Cortex of kidney (tissue), 1 donor: Measurements from ENCODE around the gene KIF27.
"Not testable (repeated sequence)": the region's sequence is repeated elsewhere in the genome, so short reads cannot be mapped to it uniquely, and the experiment has no call there.

ENCODE experiments used
- DNase-seq: peaks from one replicate; lab custom pipeline; 2025; lab: John Stamatoyannopoulos, UW

Gene KIF27, protein sequence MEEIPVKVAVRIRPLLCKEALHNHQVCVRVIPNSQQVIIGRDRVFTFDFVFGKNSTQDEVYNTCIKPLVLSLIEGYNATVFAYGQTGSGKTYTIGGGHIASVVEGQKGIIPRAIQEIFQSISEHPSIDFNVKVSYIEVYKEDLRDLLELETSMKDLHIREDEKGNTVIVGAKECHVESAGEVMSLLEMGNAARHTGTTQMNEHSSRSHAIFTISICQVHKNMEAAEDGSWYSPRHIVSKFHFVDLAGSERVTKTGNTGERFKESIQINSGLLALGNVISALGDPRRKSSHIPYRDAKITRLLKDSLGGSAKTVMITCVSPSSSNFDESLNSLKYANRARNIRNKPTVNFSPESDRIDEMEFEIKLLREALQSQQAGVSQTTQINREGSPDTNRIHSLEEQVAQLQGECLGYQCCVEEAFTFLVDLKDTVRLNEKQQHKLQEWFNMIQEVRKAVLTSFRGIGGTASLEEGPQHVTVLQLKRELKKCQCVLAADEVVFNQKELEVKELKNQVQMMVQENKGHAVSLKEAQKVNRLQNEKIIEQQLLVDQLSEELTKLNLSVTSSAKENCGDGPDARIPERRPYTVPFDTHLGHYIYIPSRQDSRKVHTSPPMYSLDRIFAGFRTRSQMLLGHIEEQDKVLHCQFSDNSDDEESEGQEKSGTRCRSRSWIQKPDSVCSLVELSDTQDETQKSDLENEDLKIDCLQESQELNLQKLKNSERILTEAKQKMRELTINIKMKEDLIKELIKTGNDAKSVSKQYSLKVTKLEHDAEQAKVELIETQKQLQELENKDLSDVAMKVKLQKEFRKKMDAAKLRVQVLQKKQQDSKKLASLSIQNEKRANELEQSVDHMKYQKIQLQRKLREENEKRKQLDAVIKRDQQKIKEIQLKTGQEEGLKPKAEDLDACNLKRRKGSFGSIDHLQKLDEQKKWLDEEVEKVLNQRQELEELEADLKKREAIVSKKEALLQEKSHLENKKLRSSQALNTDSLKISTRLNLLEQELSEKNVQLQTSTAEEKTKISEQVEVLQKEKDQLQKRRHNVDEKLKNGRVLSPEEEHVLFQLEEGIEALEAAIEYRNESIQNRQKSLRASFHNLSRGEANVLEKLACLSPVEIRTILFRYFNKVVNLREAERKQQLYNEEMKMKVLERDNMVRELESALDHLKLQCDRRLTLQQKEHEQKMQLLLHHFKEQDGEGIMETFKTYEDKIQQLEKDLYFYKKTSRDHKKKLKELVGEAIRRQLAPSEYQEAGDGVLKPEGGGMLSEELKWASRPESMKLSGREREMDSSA (N-terminal part only)

DNA sequence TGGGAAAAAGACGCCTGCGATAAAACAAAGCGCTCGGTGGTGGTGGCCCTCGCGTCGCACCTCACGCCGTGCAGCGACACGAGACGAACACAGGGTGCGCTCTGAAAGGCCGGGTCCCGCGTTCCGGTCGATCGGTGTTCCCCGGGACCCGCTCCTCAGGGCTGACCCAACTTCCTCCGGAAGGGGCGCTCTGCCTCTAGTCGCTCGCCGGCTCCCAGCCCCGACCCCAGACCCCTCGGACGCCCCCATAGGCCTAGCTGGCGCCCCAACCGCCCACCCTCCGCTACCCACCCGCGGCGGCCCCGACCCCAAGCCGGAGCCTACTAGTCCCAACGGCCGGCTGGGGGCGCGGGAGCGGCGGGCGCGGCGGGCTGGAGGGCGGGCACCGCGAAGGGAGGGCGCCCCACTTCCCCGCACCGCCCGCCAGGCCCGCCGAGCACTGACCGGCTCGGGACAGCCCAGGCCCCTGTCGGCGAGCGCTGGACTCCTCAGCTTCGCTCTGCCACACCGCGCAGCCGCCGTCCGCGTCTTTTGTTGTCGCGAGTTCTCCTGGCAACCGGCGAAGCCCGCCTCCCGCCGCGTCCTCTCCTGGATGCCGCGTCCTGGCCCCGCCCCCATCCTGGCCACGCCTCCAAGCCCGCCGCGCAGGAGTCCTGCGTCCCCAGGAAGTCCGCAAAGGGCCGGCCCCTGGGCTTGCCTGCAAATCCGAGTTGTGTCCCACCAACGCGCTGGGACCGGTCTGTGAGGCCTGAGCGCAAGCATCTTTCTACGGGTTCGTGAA lies at the start of gene KIF27:
Gene KIF27 (minus strand): TSS at position 506 of the 781 bp plus-strand sequence. CDS start 5,841 bp downstream, outside the sequence.
- DNase-seq = peak; percentile 63

DNA sequence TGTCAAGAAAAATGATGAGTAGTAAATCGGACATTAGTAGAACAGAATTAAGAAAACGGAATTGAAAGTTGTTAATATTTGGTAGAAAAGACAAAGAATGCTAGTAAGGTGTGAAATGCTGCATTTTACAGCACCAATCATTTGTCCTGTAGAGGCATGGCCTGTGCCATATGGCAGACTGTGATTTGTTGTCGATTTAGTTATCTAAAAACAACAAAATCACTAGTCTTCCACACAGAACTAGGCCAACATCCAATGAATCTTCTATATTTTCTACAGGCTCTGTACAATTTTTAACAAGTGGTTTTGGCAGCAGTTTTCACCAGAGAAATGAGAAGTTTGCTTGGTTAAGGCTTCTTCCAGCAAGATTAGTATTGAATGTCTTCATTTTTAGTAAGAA lies 48.4 kb upstream of the KIF27 start:
- DNase-seq = no peak

DNA sequence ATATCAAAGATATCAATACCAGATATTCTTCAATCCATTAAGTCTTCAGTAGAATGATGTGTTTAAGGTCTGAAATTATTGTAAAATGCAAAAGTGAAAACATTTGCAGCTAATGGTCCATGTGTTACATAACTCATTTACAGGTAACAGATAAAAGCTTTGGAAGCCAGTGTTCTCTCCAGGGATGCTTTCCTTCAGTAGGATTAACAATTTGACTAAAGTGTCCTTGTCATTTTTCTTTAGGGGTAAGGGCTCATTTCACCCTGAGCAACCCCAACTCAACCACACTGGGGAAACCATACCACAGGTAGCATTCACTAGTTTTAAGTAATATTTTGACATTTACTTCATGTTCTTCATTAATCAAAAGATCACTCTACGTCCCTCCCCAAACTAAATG lies 45.8 kb upstream of the KIF27 start:
- DNase-seq = no peak

DNA sequence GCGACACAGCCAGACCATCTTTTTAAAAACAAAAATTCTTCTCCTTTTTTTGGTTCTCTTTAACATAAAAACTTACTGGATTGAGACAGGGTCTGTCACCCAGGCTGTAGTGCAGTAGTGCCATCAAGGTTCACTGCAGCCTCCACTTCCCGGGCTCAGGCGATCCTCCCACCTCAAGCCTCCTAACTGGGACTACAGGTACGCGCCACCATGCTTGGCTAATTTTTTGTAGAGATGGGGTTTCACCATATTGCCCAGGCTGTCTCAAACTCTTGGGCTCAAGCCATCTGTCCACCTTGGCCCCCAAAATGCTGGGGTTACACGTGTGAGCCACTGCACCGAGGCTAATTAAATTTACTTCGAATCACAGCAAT lies 45.0 kb upstream of the KIF27 start:
- no peak for DNase-seq

DNA sequence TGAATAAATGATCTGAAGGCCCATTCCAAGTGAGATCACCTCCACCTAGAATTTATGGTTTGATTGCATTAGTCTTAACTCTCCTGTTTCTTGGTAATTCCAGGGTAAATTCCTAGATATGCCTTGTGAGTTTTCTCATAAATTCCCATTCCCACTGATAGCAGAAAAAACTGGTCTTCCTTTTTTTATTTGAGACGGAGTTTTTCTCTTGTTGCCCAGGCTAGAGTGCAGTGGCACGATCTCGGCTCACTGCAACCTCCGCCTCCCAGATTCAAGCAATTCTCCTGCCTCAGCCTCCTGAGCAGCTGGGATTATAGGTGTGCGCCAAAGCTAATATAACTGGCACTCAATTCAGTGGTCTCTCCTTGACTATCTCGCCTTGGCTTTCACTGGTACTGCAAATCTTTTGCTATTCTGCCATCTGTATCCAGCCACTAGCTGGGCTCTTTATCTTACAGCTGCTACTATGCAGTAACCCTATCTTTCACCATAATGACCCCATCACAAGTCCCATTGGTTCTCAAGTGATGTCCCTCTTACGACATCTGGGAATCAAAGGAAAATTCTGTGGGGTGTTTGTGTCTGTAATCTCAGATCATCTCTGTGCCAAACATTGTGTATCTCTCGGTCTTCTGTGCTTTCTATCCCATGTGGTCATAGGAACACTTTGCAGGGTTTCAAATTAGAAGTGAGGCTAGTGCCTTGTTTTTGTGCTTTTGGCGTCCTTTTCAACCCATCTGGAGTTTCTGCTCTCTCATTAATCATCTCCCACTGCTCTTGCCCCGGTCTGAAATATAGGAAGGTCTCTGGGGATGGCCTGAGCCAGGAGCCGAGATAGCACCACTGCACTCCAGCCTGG lies 44.3 kb upstream of the KIF27 start:
- DNase-seq = no peak

DNA sequence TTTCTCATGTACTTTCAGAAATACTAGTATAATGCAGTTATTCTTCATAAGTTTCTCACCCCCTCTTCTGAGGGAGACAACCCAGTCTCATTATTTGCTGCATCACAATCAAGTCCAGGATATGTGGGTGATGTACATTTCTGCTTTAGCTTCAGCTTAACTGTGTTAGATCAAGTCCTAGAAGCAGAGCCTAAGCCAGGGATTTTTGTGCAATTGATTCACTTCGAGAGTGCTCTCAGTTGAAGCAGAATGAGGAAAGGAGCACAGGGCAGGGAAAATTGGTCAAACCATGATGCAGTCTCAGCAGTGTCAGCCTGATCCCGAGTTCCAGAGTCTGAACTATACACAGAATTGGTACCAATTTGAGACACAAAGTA lies 43.7 kb upstream of the KIF27 start:
- no peak for DNase-seq

DNA sequence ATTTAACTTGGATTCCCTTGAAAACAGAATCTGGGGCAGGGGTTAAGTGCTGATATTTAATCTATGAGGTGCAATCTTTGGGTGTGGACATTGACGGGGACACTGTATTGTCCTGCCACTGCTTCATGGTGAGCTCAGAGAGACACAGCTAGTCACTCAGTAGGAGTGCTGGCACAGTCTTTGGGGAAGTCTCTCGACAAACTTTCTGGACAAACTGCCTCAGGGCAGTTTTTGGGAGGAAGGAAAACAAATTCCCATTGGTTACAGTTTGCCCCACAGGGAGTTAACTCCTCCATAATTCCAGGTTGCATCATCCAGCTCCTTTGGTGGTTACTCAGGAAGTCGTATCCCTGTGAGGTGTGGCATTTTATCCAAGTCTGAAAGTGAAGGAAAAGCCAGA lies 40.9 kb upstream of the KIF27 start:
- DNase-seq = no peak

DNA sequence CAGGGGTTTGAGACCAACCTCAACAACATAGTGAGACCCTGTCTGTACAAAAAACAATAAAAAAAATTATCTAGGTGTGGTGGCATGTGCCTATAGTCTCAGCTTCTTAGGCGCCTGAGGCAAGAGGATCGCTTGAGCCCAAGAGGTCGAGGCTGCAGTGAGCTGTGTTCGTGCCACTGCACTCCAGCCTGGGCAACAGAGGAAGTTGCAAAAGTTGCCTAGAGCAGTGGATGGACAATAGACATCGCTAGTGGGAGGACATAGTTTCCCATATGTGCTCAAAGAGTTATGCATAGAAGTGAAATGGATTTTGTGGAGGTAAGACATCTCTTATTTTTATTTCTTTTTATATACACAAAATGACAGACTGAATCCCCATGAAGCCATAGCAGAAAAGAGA lies 39.8 kb upstream of the KIF27 start:
- DNase-seq = no peak

DNA sequence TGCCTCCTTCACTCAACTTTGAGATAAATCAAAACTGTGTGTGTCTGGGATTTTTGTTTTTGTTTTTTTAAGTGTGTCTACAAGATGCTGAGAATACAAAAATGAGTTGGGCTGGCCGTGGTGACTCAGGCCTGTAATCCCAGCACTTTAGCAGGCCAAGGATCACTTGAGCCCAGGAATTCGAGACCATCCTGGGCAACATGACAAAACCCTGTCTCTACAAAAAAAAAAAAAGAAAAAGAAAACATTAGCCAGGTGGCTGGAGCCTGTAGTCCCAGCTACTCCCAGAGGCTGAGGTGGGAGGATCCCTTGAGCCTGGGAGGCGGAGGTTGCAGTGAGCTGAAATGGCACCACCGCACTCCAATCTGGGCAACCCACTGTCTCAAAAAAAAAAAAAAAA lies 37.8 kb upstream of the KIF27 start:
- DNase-seq = no peak

DNA sequence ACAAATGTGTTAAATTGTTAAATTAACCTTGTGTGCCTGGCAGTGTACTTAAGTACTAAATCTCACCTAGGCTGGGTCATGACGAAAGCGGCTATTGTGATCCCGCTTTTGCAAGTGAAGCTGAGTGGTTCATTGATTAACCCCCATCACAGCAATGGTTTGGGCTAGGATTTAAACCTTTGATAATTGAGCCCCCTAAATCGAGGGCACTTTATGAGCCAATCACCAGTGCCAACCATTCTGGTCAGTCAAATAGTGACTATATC lies 35.9 kb upstream of the KIF27 start:
- DNase-seq = no peak

DNA sequence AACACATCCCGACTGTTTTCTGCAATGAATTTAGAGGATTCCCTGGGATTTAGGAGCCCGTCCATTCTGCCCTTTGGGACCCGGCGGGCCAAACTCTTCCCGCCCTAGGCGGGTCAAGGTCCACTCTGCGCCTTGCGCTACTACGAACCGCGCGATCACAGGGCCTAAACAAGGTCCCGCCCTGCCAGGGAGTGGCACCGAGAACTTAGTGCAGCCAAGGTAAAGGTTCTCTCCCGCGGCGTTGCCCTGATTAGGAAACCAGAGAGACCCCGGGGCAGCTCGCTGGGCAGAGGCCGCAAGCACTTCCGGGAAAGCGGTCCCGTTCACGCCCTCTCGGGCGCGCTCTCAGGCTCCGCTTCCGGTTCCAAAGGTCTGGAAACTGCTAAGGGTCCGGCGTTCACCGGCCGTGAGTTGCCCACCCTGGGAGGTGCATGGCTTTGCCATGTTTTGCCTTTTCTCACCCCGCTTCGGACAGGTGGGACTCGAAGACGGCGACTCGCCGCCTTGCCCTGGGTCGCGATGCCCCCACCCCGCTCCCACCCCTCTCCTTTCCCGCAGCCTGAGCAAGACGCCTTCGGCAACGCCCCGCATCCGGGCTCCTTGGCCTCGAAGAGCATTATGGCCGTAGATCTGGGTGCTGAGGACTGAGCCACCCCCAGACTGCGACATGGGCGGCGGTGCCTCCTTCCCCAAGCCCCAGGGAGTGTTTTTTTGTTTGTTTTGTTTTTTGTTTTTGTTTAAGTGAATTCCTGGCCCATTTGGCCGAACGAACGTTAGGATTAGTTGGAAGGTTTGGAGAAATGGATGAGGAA lies 35.4 kb upstream of the KIF27 start:
- no peak for DNase-seq

DNA sequence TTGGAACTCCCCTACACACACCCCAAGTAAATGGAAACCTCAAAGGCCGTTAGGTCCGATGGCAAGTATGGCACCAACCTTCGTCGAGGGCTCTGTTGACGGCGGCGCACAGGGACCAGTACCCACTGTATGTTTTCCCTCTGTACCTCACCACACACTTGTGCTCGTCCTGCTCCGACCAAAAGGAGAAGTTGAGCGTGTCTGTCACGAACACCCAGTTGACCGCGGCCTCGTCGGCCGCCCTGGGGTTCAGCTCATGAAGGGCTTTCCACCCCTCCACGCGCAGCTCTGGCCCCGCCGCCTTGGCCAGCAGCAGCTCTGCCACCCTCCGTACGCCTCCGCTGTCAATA lies 34.8 kb upstream of the KIF27 start:
- DNase-seq = no peak

DNA sequence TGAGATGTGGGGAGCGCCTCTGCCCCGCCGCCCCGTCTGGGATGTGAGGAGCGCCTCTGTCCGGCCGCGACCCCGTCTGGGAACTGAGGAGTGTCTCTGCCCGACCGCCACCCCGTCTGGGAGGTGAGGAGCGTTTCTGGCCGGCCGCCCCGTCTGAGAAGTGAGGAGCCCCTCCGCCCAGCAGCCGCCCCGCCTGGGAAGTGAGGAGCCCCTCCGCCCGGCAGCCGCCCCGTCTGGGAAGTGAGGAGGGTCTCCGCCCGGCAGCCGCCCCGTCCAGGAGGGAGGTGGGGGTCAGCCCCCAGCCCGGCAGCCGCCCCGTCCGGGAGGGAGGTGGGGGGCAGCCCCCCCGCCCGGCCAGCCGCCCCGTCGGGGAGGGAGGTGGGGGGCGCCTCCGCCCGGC lies 26.9 kb upstream of the KIF27 start:
- DNase-seq = not testable (repeated sequence)

DNA sequence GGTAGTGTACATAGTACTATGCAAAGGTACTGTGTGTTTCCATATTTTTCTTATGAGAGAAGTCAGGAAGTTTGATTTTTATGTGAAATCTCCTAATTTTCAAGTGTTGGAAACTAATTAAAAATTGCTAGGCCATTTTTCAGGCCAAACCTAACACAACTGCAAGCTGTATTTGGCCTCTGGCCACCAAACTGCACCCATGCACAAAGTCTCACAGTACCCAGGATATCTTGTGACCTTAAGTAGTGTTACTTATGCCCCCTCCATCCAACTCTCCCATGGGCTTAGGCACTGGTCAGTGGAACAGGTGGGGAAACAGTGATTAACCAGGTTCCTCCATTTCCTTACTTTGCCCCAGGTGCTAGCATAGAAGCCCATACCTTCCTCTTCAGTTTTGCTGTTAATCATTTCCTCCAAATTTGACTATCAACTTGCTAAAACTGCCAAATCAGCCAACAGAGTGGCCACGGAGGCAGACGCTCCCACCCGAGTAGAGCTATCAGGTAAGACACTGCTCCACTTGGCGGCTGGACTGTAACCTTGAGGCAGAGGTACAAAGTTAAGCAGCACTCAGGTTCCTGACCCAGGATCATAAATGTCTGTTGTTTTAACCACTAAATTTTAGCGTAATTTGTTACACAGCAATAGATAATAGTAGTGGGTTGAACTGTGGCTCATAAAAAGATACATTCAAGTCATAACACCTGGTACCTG lies 19.5 kb upstream of the KIF27 start:
- no peak for DNase-seq

DNA sequence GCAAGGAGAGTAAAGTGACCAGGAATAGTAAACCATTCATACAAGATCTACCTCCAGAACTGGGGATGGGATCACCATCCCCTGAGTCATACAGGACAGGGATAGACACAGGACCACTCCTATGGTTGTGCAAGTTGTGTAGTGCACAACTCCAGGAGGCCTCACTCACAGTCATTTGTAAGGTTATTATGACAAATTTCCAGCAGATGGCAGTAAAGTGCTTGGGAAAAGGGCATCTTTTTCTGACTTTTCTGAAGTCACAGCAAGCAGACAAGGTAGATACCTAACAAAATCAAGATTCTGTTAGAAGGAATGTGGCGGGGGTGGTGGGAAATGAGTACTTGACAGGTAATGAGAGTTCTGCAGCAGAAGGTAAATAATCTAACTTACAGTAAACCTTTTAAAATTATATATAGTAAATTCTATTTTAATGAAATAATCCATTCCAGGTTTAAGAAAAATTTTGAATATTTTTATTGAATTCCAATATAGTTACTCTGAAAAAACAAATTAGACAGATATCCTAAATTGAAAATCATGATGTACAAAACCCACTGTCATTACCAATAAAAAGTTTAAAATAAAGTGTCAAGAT lies 16.7 kb upstream of the KIF27 start:
- no peak for DNase-seq

DNA sequence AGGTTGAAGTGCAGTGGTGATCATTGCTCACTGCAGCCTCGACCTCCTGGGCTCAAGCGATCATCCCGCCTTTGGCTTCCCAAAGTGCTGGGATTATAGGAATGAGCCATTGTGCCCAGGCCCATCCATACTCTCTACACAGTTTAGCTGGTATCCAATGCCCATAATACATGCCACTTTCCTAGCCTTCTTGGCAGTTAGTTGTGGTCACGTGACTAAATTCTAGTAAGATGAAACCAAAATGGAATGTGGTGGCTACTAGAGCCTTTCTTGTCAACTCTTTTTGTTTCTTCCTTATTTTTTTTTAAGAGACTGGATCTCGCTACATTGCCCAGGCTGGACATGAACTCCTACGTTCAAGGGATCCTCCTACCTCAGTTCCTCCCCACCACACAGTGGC lies 15.3 kb upstream of the KIF27 start:
- no peak for DNase-seq

DNA sequence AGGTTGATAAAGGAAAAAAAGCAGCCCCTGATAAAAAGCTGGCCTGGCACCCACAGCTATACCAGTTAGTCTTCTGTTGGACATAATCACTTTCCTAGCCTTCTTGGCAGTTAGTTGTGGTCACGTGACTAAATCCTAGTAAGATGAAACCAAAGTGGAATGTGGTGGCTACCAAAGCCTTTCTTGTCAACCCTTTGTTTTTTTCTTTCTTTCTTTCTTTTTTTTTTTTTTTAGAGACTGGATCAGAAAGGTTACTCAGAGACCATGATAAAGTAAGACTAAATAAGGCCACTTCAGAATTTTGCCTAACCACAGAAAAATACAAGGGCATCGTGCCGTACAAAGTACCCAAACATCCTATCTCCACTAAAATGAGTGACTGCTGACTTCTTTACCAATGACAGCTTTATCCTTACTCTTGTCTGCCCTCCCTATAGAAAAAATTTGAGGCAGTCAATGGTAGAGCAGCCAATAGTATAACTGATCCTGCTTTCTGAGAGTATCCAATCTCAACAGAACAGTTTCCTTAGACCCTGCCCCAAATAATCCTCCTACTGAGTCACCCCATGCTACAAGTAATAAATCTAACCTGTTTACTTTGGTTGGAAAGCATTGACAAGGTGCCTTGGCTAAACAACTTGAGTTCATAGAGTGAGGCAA lies 14.2 kb upstream of the KIF27 start:
- DNase-seq = no peak

DNA sequence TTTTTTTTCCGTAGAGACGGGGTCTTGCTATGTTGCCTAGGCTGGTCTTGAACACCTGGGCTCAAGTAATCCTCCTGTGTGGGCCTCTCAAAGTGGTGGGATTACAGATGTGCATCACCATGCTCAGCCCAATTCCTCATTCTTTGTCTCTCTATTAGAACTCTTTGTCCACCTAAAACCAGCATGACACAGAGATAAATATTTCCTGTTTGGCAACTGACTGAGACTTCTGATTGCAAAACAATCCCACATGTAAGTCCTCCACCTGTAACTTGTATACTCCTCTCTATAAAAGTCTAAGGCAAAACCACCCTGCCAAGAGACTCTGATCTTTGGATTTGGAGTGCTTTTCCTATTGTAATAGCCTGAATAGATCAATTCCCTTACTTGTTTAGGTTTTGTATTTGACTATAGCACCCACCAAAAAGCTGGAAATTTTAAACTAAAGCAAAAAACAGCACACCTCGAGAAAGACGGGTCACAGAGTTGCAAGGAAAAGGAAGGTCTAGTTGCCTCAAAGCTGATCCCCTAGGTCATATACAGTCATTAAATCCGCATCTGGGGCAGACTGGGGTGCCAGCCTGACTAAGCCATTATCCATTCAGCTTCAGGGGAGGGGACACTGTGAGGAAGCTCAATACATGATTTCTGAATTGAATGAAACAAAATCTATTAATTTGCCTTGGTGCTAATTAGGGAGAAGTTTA lies 13.5 kb upstream of the KIF27 start:
- DNase-seq = no peak
